ENCODE data around the gene HDAC1.
"Not testable (repeated sequence)": the region's sequence is repeated elsewhere in the genome, so short reads cannot be mapped to it uniquely, and the experiment has no call there.

The HDAC1 gene

DNA sequence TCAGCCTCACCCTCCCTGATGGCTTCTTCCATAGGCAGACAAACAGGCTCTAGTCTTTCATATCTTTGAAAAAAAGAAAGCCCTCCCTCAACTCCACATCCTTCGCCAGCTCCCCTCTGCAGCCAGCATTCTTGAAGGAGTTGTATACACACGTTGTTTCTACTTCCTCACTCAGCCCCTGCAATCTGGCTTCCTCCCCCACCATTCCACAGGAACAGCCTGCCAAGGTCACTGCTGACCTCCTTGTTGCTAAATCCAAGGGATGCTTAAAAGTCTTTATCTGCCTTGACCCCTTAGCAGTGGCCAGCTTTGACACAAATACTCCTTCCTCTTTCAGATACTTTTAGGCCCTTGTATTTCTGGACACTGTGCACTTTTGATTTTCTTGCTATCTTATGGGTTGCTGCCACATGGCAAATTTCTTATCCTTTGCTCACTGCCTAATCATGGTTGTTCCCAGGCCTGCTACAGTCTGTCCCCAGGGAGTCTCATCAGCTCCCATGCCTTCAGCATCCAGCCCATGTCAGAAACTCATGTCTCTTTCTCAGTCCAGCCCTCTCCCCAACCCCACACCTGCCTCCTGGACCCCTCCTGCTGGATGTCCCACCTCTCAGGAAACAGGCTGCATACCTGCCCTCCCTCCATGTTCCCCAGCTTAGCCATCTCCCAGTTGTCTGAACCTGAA is 62.1 kb downstream of the HDAC1 start:
- peak overlapping the region; percentile 23 for H3K9ac ChIP-seq (ENCODE audit: low read depth, low read length, poor library complexity, severe bottlenecking)
- peaks cover 32% of the 10 kb centered on the region for H3K4me1 ChIP-seq (ENCODE audit: insufficient read depth, low read length, poor library complexity, severe bottlenecking)
- TF ChIP-seq, protein P1, sequence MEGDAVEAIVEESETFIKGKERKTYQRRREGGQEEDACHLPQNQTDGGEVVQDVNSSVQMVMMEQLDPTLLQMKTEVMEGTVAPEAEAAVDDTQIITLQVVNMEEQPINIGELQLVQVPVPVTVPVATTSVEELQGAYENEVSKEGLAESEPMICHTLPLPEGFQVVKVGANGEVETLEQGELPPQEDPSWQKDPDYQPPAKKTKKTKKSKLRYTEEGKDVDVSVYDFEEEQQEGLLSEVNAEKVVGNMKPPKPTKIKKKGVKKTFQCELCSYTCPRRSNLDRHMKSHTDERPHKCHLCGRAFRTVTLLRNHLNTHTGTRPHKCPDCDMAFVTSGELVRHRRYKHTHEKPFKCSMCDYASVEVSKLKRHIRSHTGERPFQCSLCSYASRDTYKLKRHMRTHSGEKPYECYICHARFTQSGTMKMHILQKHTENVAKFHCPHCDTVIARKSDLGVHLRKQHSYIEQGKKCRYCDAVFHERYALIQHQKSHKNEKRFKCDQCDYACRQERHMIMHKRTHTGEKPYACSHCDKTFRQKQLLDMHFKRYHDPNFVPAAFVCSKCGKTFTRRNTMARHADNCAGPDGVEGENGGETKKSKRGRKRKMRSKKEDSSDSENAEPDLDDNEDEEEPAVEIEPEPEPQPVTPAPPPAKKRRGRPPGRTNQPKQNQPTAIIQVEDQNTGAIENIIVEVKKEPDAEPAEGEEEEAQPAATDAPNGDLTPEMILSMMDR (conservative IDR thresholded peaks at IDR 0.05; ENCODE audit: low read length) = no peak
- no peak for TF ChIP-seq EZH2phosphoT487 (IDR thresholded peaks at IDR 0.05; ENCODE audit: borderline replicate concordance)
- H3K36me3 ChIP-seq (ENCODE audit: insufficient read depth, low read length) = no peaks in the 10 kb centered on the region
- no peaks in the 10 kb centered on the region for H3K27me3 ChIP-seq (ENCODE audit: insufficient read depth, low read length, poor library complexity, severe bottlenecking)
- no peaks in the 10 kb centered on the region for H4K20me1 ChIP-seq (ENCODE audit: insufficient read depth, low read length, poor library complexity, severe bottlenecking)
- H3K9me2 ChIP-seq (replicated peaks; ENCODE audit: low read depth, low read length) = no peaks in the 10 kb centered on the region
- H3F3A ChIP-seq (ENCODE audit: low read depth) = no peaks in the 10 kb centered on the region
- H3K4me2 ChIP-seq (ENCODE audit: low read depth, low read length, poor library complexity, severe bottlenecking) = no peak overlapping the region
- H3K4me3 ChIP-seq (ENCODE audit: low read length, poor library complexity, severe bottlenecking) = no peak overlapping the region
- H3K79me2 ChIP-seq (ENCODE audit: insufficient read depth, low read length) = no peaks in the 10 kb centered on the region
- no peaks in the 10 kb centered on the region for H3K9me3 ChIP-seq (ENCODE audit: insufficient read depth, low read depth, low read length)
- no peak overlapping the region for H2AFZ ChIP-seq (ENCODE audit: low read length)

DNA sequence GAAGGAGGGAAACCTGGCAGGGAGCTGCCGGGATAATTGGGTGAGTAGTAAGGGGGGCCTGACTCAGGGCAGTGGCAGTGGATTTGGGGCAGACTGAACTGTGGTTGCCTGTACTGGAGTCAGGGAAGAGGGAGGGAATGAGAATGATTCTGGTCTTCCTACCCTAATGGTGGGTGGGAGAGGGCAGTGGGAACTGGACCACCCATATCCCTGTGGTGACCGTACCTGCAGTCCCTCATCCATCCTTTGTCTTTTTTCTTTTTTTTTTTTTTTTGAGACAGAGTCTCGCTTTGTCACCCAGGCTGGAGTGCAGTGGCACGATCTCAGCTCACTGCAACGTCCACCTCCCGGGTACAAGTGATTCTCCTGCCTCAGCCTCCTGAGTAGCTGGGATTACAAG is 63.9 kb downstream of the HDAC1 start:
- not testable (repeated sequence) for H3K27me3 ChIP-seq (ENCODE audit: insufficient read depth, low read length, poor library complexity, severe bottlenecking); H3K4me3 ChIP-seq (ENCODE audit: low read length, poor library complexity, severe bottlenecking); H3K9me3 ChIP-seq (ENCODE audit: insufficient read depth, low read depth, low read length); H3K79me2 ChIP-seq (ENCODE audit: insufficient read depth, low read length); H3K4me2 ChIP-seq (ENCODE audit: low read depth, low read length, poor library complexity, severe bottlenecking); H3F3A ChIP-seq (ENCODE audit: low read depth); H3K9ac ChIP-seq (ENCODE audit: low read depth, low read length, poor library complexity, severe bottlenecking); H3K36me3 ChIP-seq (ENCODE audit: insufficient read depth, low read length); H4K20me1 ChIP-seq (ENCODE audit: insufficient read depth, low read length, poor library complexity, severe bottlenecking); H3K9me2 ChIP-seq (replicated peaks; ENCODE audit: low read depth, low read length); H2AFZ ChIP-seq (ENCODE audit: low read length)
- peaks cover 32% of the 10 kb centered on the region for H3K4me1 ChIP-seq (ENCODE audit: insufficient read depth, low read length, poor library complexity, severe bottlenecking)

DNA sequence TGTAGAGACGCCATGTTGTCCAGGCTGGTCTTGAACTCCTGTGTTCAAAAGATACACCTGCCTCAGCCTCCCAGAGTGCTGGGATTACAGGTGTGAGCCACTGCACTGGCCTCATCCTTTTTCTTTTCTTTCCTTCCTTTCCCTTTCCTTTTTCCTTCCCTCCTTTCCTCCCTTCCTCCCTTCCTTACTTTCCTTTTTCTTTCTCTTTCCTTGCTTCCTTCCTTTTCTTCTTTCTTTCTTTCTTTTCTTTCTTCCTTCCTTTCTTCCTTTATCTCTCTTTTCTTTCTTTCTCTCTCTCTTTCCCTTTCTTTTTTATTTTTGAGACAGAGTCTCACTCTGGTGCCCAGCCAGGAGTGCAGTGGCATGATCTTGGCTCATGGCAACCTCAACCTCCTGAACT is 64.6 kb downstream of the HDAC1 start:
- H3F3A ChIP-seq (ENCODE audit: low read depth) = no peaks in the 10 kb centered on the region
- H3K9me2 ChIP-seq (replicated peaks; ENCODE audit: low read depth, low read length) = no peaks in the 10 kb centered on the region
- H3K36me3 ChIP-seq (ENCODE audit: insufficient read depth, low read length) = no peaks in the 10 kb centered on the region
- H3K4me2 ChIP-seq (ENCODE audit: low read depth, low read length, poor library complexity, severe bottlenecking) = no peak overlapping the region
- H3K9ac ChIP-seq (ENCODE audit: low read depth, low read length, poor library complexity, severe bottlenecking) = no peak overlapping the region
- no peaks in the 10 kb centered on the region for H3K9me3 ChIP-seq (ENCODE audit: insufficient read depth, low read depth, low read length)
- no peak overlapping the region for H2AFZ ChIP-seq (ENCODE audit: low read length)
- H3K79me2 ChIP-seq (ENCODE audit: insufficient read depth, low read length) = no peaks in the 10 kb centered on the region
- peaks cover 29% of the 10 kb centered on the region for H3K4me1 ChIP-seq (ENCODE audit: insufficient read depth, low read length, poor library complexity, severe bottlenecking)
- no peak for TF ChIP-seq EZH2phosphoT487 (IDR thresholded peaks at IDR 0.05; ENCODE audit: borderline replicate concordance)
- TF ChIP-seq, protein P1 (conservative IDR thresholded peaks at IDR 0.05; ENCODE audit: low read length) = no peak
- no peak overlapping the region for H3K4me3 ChIP-seq (ENCODE audit: low read length, poor library complexity, severe bottlenecking)
- H4K20me1 ChIP-seq (ENCODE audit: insufficient read depth, low read length, poor library complexity, severe bottlenecking) = no peaks in the 10 kb centered on the region
- H3K27me3 ChIP-seq (ENCODE audit: insufficient read depth, low read length, poor library complexity, severe bottlenecking) = no peaks in the 10 kb centered on the region

DNA sequence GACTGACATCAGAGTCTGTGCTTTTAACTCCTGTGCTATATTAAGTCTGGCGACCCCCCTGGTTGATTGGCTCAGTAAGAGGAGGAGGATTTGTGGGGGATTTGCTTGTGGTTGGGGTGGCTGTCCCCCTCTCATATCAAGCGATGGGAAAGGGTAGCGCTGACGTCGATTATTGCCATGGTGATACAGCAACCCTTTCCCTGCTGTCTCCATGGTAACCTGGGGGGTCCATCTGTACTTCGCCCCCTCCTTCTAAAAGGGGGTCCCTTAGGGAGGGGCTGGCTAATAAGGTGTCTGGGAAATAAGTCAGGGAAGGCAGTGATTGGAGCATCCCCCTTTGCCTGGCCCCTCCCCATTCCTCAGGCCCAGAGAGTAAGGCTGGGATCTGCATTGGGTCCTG is 65.7 kb downstream of the HDAC1 start:
- no peak overlapping the region for H3K9ac ChIP-seq (ENCODE audit: low read depth, low read length, poor library complexity, severe bottlenecking)
- H2AFZ ChIP-seq (ENCODE audit: low read length) = no peak overlapping the region
- TF ChIP-seq, protein P1 (conservative IDR thresholded peaks at IDR 0.05; ENCODE audit: low read length) = no peak
- no peak for TF ChIP-seq EZH2phosphoT487 (IDR thresholded peaks at IDR 0.05; ENCODE audit: borderline replicate concordance)
- H3F3A ChIP-seq (ENCODE audit: low read depth) = no peaks in the 10 kb centered on the region
- H3K36me3 ChIP-seq (ENCODE audit: insufficient read depth, low read length) = no peaks in the 10 kb centered on the region
- peaks cover 20% of the 10 kb centered on the region for H3K4me1 ChIP-seq (ENCODE audit: insufficient read depth, low read length, poor library complexity, severe bottlenecking)
- H3K79me2 ChIP-seq (ENCODE audit: insufficient read depth, low read length) = no peaks in the 10 kb centered on the region
- H3K9me3 ChIP-seq (ENCODE audit: insufficient read depth, low read depth, low read length) = no peaks in the 10 kb centered on the region
- H3K9me2 ChIP-seq (replicated peaks; ENCODE audit: low read depth, low read length) = no peaks in the 10 kb centered on the region
- H3K4me3 ChIP-seq (ENCODE audit: low read length, poor library complexity, severe bottlenecking) = no peak overlapping the region
- H3K27me3 ChIP-seq (ENCODE audit: insufficient read depth, low read length, poor library complexity, severe bottlenecking) = no peaks in the 10 kb centered on the region
- no peaks in the 10 kb centered on the region for H4K20me1 ChIP-seq (ENCODE audit: insufficient read depth, low read length, poor library complexity, severe bottlenecking)
- no peak overlapping the region for H3K4me2 ChIP-seq (ENCODE audit: low read depth, low read length, poor library complexity, severe bottlenecking)
